ENCODE measurements around the gene UNC5CL. TPM values are rescaled to one million over a fixed set of nuclear protein-coding genes. Genes with fewer than 3 reads are reported as not detected.

UNC5CL gene
- total and polyA plus RNA-seq, 2 of the 8 experiments (the other 6 are each of a cell fraction or from before 2014, with no cell fraction given): 1.3 to 1.7 TPM

GRCh38 chr6:41027799-41028560 lies 11.0 kb downstream of the UNC5CL start (continued):
- TF ChIP-seq TAF1 (IDR thresholded peaks at IDR 0.05; ENCODE audit: low read depth, low read length): peak; percentile 47
- no peak for TF ChIP-seq TBP (IDR thresholded peaks at IDR 0.05; ENCODE audit: low read depth, low read length)
- TF ChIP-seq PHF8 (conservative IDR thresholded peaks at IDR 0.05; ENCODE audit: low read depth, low read length): peak; percentile 54; the same call in 1 of the 2 replicates
- peak; percentile 85 for TF ChIP-seq KDM4A (IDR thresholded peaks at IDR 0.05; ENCODE audit: low read depth, low read length, severe bottlenecking)
- TF ChIP-seq EZH2 (IDR thresholded peaks at IDR 0.05; ENCODE audit: low read depth, low read length, severe bottlenecking): no peak
- no peak for TF ChIP-seq EGR1 (IDR thresholded peaks at IDR 0.05; ENCODE audit: borderline replicate concordance, low read depth, low read length)
- TF ChIP-seq SIX5 (IDR thresholded peaks at IDR 0.05; ENCODE audit: low read depth, low read length): no peak
- no peak for TF ChIP-seq RNF2 (IDR thresholded peaks at IDR 0.05; ENCODE audit: borderline replicate concordance, low read depth, low read length, missing control alignments, poor library complexity, severe bottlenecking)
- TF ChIP-seq RAD21 (IDR thresholded peaks at IDR 0.05 in 1 of 2, conservative IDR thresholded peaks at IDR 0.05 in 1 of 2; ENCODE audit: low read depth in 2 of 2, low read length in 2 of 2): peak; percentile 92 to 96
- no peak for TF ChIP-seq TAF7 (optimal IDR thresholded peaks at IDR 0.05; ENCODE audit: borderline replicate concordance, low read depth, low read length)
- no peak for TF ChIP-seq RBBP5 (IDR thresholded peaks at IDR 0.05; ENCODE audit: borderline replicate concordance, low read depth, low read length)
- peak in 1 of 2 experiments; percentile 61; a peak in 2 of 4 replicates for TF ChIP-seq SIN3A (conservative IDR thresholded peaks at IDR 0.05 in 1 of 2, IDR thresholded peaks at IDR 0.05 in 1 of 2; ENCODE audit: low read depth in 1 of 2, low read length in 2 of 2)
- no peak for TF ChIP-seq CHD1 (IDR thresholded peaks at IDR 0.05; ENCODE audit: low read depth, low read length)
- TF ChIP-seq ZNF274 (IDR thresholded peaks at IDR 0.05; ENCODE audit: borderline replicate concordance, extremely low read depth, low read length): no peak
- TF ChIP-seq SUZ12 (IDR thresholded peaks at IDR 0.05; ENCODE audit: low read length): no peak
- TF ChIP-seq, protein P1, sequence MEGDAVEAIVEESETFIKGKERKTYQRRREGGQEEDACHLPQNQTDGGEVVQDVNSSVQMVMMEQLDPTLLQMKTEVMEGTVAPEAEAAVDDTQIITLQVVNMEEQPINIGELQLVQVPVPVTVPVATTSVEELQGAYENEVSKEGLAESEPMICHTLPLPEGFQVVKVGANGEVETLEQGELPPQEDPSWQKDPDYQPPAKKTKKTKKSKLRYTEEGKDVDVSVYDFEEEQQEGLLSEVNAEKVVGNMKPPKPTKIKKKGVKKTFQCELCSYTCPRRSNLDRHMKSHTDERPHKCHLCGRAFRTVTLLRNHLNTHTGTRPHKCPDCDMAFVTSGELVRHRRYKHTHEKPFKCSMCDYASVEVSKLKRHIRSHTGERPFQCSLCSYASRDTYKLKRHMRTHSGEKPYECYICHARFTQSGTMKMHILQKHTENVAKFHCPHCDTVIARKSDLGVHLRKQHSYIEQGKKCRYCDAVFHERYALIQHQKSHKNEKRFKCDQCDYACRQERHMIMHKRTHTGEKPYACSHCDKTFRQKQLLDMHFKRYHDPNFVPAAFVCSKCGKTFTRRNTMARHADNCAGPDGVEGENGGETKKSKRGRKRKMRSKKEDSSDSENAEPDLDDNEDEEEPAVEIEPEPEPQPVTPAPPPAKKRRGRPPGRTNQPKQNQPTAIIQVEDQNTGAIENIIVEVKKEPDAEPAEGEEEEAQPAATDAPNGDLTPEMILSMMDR (IDR thresholded peaks at IDR 0.05; ENCODE audit: control extremely low read depth in 1 of 3, insufficient read depth in 1 of 3, low read depth in 1 of 3, low read length in 3 of 3): peak; percentile 89 to 99 (median 92)
- TF ChIP-seq SP4 (IDR thresholded peaks at IDR 0.05; ENCODE audit: low read length): no peak
- TF ChIP-seq POLR2AphosphoS5 (IDR thresholded peaks at IDR 0.05; ENCODE audit: low read depth, low read length): peak; percentile 22
- TF ChIP-seq POLR2A (IDR thresholded peaks at IDR 0.05; ENCODE audit: control extremely low read depth in 1 of 2, low read depth in 2 of 2, low read length in 2 of 2): peak in 1 of 2 experiments; percentile 36; a peak in 2 of 3 replicates
- TF ChIP-seq NANOG (IDR thresholded peaks at IDR 0.05; ENCODE audit: insufficient read depth, low read depth, low read length, poor library complexity, severe bottlenecking): peak; percentile 3
- peak; percentile 65; the same call in 1 of the 2 replicates for TF ChIP-seq YY1 (IDR thresholded peaks at IDR 0.05; ENCODE audit: low read depth, low read length)

Measured in H1 (cell line).